ENCODE measurements around the gene AGAP1.
"Not testable (repeated sequence)": the region's sequence is repeated elsewhere in the genome, so short reads cannot be mapped to it uniquely, and the experiment has no call there.

AGAP1 gene

DNA sequence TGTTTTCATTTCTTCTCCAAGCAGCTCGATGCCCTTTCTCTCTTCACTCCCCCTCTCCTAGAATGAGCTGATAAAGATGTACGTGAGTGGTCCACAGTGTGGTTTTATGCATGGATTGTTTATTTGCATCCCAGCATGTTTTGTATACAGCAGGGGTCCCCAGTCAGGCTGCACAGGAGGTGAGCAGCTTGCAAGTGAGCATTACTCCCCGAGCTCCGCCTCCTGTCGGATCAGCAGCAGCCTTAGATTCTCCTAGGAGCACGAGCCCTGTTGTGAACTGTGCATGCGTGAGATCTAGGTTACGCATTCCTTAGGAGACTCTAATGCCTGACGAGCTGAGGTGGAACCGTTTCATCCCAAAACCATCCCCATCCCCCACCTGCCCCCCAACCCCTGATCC lies 262.6 kb downstream of the AGAP1 start:
- Histone ChIP-seq H3K4me1 (ENCODE audit: control insufficient read depth in 1 of 2, insufficient read depth in 2 of 2, low read length in 2 of 2) (no peaks in the 10 kb centered on the region), H3K27me3 (ENCODE audit: control insufficient read depth in 1 of 2, insufficient read depth in 2 of 2, low read length in 2 of 2) (no peaks in the 10 kb centered on the region), H3K27ac (ENCODE audit: low read depth, low read length) (no peak overlapping the region), H3K36me3 (ENCODE audit: control insufficient read depth in 1 of 2, insufficient read depth in 2 of 2, low read length in 2 of 2) (peaks cover 0 to 36% of the 10 kb centered on the region in 2 donors), H3K9ac (ENCODE audit: low read depth in 1 of 2, low read length in 2 of 2) (no peak overlapping the region), H3K4me3 (ENCODE audit: low read depth in 1 of 2, low read length in 2 of 2) (no peak overlapping the region), H3K9me3 (ENCODE audit: control insufficient read depth in 1 of 2, low read length in 2 of 2) (no peaks in the 10 kb centered on the region)

DNA sequence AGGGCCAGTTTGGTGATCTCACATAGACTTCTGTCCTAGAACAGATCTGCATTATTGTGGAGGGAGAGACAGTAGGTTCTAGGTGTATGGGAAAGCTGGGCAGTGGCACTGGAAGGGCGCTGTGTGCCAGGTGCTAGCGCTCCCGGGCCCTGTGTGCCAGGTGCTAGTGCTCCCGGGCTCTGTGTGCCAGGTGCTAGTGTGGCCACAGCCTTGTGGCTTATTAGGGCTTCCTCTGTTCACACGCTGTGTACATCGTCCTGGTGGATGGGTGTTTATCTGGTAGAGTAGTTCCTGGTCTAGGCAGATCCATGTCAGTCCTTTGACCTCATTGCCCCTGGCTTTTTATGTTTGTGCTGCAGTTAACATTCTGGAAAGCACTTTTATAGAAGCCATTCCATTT lies 263.4 kb downstream of the AGAP1 start:
- Histone ChIP-seq H3K4me1 (ENCODE audit: control insufficient read depth in 1 of 2, insufficient read depth in 2 of 2, low read length in 2 of 2) (no peaks in the 10 kb centered on the region), H3K27me3 (ENCODE audit: control insufficient read depth in 1 of 2, insufficient read depth in 2 of 2, low read length in 2 of 2) (no peaks in the 10 kb centered on the region), H3K4me3 (ENCODE audit: low read depth in 1 of 2, low read length in 2 of 2) (no peak overlapping the region), H3K9ac (ENCODE audit: low read depth in 1 of 2, low read length in 2 of 2) (no peak overlapping the region), H3K9me3 (ENCODE audit: control insufficient read depth in 1 of 2, low read length in 2 of 2) (no peaks in the 10 kb centered on the region), H3K36me3 (ENCODE audit: control insufficient read depth in 1 of 2, insufficient read depth in 2 of 2, low read length in 2 of 2) (peaks cover 0 to 34% of the 10 kb centered on the region in 2 donors), H3K27ac (ENCODE audit: low read depth, low read length) (no peak overlapping the region)

- no peak overlapping the region for H3K4me3 ChIP-seq (ENCODE audit: low read depth in 1 of 2, low read length in 2 of 2)
- H3K36me3 ChIP-seq (ENCODE audit: control insufficient read depth in 1 of 2, insufficient read depth in 2 of 2, low read length in 2 of 2), result peaks cover 0 to 32% of the 10 kb centered on the region in 2 donors
- no peaks in the 10 kb centered on the region for H3K4me1 ChIP-seq (ENCODE audit: control insufficient read depth in 1 of 2, insufficient read depth in 2 of 2, low read length in 2 of 2)
- H3K9ac ChIP-seq (ENCODE audit: low read depth in 1 of 2, low read length in 2 of 2), result no peak overlapping the region
- H3K27me3 ChIP-seq (ENCODE audit: control insufficient read depth in 1 of 2, insufficient read depth in 2 of 2, low read length in 2 of 2), result no peaks in the 10 kb centered on the region
- H3K27ac ChIP-seq (ENCODE audit: low read depth, low read length), result no peak overlapping the region
- H3K9me3 ChIP-seq (ENCODE audit: control insufficient read depth in 1 of 2, low read length in 2 of 2), result no peaks in the 10 kb centered on the region
These were observed 263.8 kb downstream of the AGAP1 start for GRCh38 chr2:235757640-235758039.

GRCh38 chr2:235762832-235763598 lies 269.2 kb downstream of the AGAP1 start:
- no peak overlapping the region for H3K9ac ChIP-seq (ENCODE audit: low read depth in 1 of 2, low read length in 2 of 2)
- H3K27ac ChIP-seq (ENCODE audit: low read depth, low read length), result no peak overlapping the region
- H3K4me1 ChIP-seq (ENCODE audit: control insufficient read depth in 1 of 2, insufficient read depth in 2 of 2, low read length in 2 of 2), result no peaks in the 10 kb centered on the region
- H3K36me3 ChIP-seq (ENCODE audit: control insufficient read depth in 1 of 2, insufficient read depth in 2 of 2, low read length in 2 of 2), result peaks cover 0 to 18% of the 10 kb centered on the region in 2 donors
- no peaks in the 10 kb centered on the region for H3K9me3 ChIP-seq (ENCODE audit: control insufficient read depth in 1 of 2, low read length in 2 of 2)
- no peaks in the 10 kb centered on the region for H3K27me3 ChIP-seq (ENCODE audit: control insufficient read depth in 1 of 2, insufficient read depth in 2 of 2, low read length in 2 of 2)
- H3K4me3 ChIP-seq (ENCODE audit: low read depth in 1 of 2, low read length in 2 of 2), result no peak overlapping the region

DNA sequence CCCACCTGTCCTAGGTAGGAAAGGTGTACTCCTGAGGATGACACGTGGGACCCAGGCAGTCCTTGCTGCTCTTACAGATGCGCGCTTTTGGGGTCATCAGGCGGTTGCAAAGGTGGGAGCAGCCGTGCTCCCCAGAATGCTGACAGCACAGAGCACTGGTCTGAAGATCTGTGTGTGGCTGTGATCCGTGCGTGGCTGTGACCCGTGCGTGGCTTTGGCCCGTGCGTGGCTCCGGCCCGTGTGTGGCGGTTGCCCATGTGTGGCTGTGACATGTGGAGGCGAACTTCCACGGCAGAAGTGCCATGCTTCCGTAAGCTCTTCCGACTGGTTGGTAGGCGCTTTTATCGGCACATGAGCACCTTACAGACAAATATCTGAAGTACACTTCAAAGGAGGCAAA lies 270.0 kb downstream of the AGAP1 start:
- Histone ChIP-seq H3K4me3 (ENCODE audit: low read depth in 1 of 2, low read length in 2 of 2) (no peak overlapping the region), H3K9ac (ENCODE audit: low read depth in 1 of 2, low read length in 2 of 2) (no peak overlapping the region), H3K9me3 (ENCODE audit: control insufficient read depth in 1 of 2, low read length in 2 of 2) (no peaks in the 10 kb centered on the region)

GRCh38 chr2:235764478-235764877 lies 270.6 kb downstream of the AGAP1 start:
- H3K27me3 ChIP-seq (ENCODE audit: control insufficient read depth in 1 of 2, insufficient read depth in 2 of 2, low read length in 2 of 2); H3K9me3 ChIP-seq (ENCODE audit: control insufficient read depth in 1 of 2, low read length in 2 of 2); H3K27ac ChIP-seq (ENCODE audit: low read depth, low read length); H3K9ac ChIP-seq (ENCODE audit: low read depth in 1 of 2, low read length in 2 of 2); H3K4me1 ChIP-seq (ENCODE audit: control insufficient read depth in 1 of 2, insufficient read depth in 2 of 2, low read length in 2 of 2); H3K4me3 ChIP-seq (ENCODE audit: low read depth in 1 of 2, low read length in 2 of 2): not testable (repeated sequence)
- peaks cover 0 to 15% of the 10 kb centered on the region in 2 donors for H3K36me3 ChIP-seq (ENCODE audit: control insufficient read depth in 1 of 2, insufficient read depth in 2 of 2, low read length in 2 of 2)

More for the DNA sequence above, 270.0 kb downstream of the AGAP1 start:
- H3K4me1 ChIP-seq (ENCODE audit: control insufficient read depth in 1 of 2, insufficient read depth in 2 of 2, low read length in 2 of 2), result no peaks in the 10 kb centered on the region
- H3K27me3 ChIP-seq (ENCODE audit: control insufficient read depth in 1 of 2, insufficient read depth in 2 of 2, low read length in 2 of 2), result no peaks in the 10 kb centered on the region
- peaks cover 0 to 15% of the 10 kb centered on the region in 2 donors for H3K36me3 ChIP-seq (ENCODE audit: control insufficient read depth in 1 of 2, insufficient read depth in 2 of 2, low read length in 2 of 2)
- H3K27ac ChIP-seq (ENCODE audit: low read depth, low read length), result no peak overlapping the region

- no peaks in the 10 kb centered on the region for H3K9me3 ChIP-seq (ENCODE audit: control insufficient read depth in 1 of 2, low read length in 2 of 2)
- no peak overlapping the region for H3K9ac ChIP-seq (ENCODE audit: low read depth in 1 of 2, low read length in 2 of 2)
- peaks cover 0 to 15% of the 10 kb centered on the region in 2 donors for H3K36me3 ChIP-seq (ENCODE audit: control insufficient read depth in 1 of 2, insufficient read depth in 2 of 2, low read length in 2 of 2)
- H3K4me3 ChIP-seq (ENCODE audit: low read depth in 1 of 2, low read length in 2 of 2), result no peak overlapping the region
- H3K27ac ChIP-seq (ENCODE audit: low read depth, low read length), result no peak overlapping the region
- H3K27me3 ChIP-seq (ENCODE audit: control insufficient read depth in 1 of 2, insufficient read depth in 2 of 2, low read length in 2 of 2), result no peaks in the 10 kb centered on the region
- no peaks in the 10 kb centered on the region for H3K4me1 ChIP-seq (ENCODE audit: control insufficient read depth in 1 of 2, insufficient read depth in 2 of 2, low read length in 2 of 2)
These were observed 271.5 kb downstream of the AGAP1 start for GRCh38 chr2:235765181-235765820.

DNA sequence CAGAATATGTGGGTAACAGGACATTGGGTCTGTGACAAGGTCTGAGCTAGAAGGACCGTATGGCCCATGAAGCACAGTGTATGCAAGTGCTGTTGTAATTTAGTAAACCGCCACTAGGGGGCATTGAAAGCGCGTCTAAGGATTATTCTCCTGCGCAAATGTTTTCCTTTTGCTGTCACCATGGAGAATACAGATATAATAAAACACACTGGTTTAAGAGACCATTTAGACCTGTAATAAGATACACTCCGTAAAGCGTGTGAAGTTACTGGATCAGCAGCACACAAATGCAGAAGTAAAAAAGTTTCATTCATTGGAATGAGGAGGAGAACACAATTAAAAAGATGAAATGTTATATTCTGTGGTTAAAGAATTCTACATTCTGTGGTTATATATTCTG lies 272.4 kb downstream of the AGAP1 start:
- Histone ChIP-seq H3K4me1 (ENCODE audit: control insufficient read depth in 1 of 2, insufficient read depth in 2 of 2, low read length in 2 of 2) (no peaks in the 10 kb centered on the region), H3K36me3 (ENCODE audit: control insufficient read depth in 1 of 2, insufficient read depth in 2 of 2, low read length in 2 of 2) (peaks cover 0 to 15% of the 10 kb centered on the region in 2 donors), H3K27me3 (ENCODE audit: control insufficient read depth in 1 of 2, insufficient read depth in 2 of 2, low read length in 2 of 2) (no peaks in the 10 kb centered on the region), H3K9me3 (ENCODE audit: control insufficient read depth in 1 of 2, low read length in 2 of 2) (no peaks in the 10 kb centered on the region), H3K27ac (ENCODE audit: low read depth, low read length) (no peak overlapping the region), H3K4me3 (ENCODE audit: low read depth in 1 of 2, low read length in 2 of 2) (no peak overlapping the region), H3K9ac (ENCODE audit: low read depth in 1 of 2, low read length in 2 of 2) (no peak overlapping the region)

DNA sequence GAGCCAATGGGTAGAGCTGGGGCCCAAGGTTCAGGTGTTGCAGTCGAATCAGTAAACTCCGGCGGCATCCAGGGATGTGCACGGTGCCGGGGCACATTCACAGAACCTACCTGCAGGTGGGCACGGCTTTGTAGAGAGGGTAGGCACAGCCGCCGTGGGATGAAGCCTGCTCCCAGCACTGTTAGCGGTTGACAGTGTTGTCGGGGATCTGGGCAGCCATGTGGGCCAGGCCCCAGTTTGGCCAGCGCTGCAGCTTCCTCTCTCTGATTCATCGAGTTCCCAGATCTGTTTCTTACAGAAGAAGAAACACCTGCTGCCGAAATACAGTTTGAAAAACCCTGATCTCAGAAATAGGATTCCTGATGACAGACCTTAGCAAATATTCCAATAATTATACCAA lies 274.8 kb downstream of the AGAP1 start:
- Histone ChIP-seq H3K36me3 (ENCODE audit: control insufficient read depth in 1 of 2, insufficient read depth in 2 of 2, low read length in 2 of 2) (peaks cover 0 to 4% of the 10 kb centered on the region in 2 donors), H3K27ac (ENCODE audit: low read depth, low read length) (no peak overlapping the region), H3K4me3 (ENCODE audit: low read depth in 1 of 2, low read length in 2 of 2) (no peak overlapping the region), H3K9me3 (ENCODE audit: control insufficient read depth in 1 of 2, low read length in 2 of 2) (no peaks in the 10 kb centered on the region), H3K9ac (ENCODE audit: low read depth in 1 of 2, low read length in 2 of 2) (no peak overlapping the region), H3K27me3 (ENCODE audit: control insufficient read depth in 1 of 2, insufficient read depth in 2 of 2, low read length in 2 of 2) (no peaks in the 10 kb centered on the region), H3K4me1 (ENCODE audit: control insufficient read depth in 1 of 2, insufficient read depth in 2 of 2, low read length in 2 of 2) (peaks cover 0 to 4% of the 10 kb centered on the region in 2 donors)

- no peaks in the 10 kb centered on the region for H3K9me3 ChIP-seq (ENCODE audit: control insufficient read depth in 1 of 2, low read length in 2 of 2)
- no peak overlapping the region for H3K9ac ChIP-seq (ENCODE audit: low read depth in 1 of 2, low read length in 2 of 2)
- no peak overlapping the region for H3K4me3 ChIP-seq (ENCODE audit: low read depth in 1 of 2, low read length in 2 of 2)
- H3K27me3 ChIP-seq (ENCODE audit: control insufficient read depth in 1 of 2, insufficient read depth in 2 of 2, low read length in 2 of 2), result no peaks in the 10 kb centered on the region
- H3K36me3 ChIP-seq (ENCODE audit: control insufficient read depth in 1 of 2, insufficient read depth in 2 of 2, low read length in 2 of 2), result no peaks in the 10 kb centered on the region
- H3K27ac ChIP-seq (ENCODE audit: low read depth, low read length), result no peak overlapping the region
- peaks cover 0 to 4% of the 10 kb centered on the region in 2 donors for H3K4me1 ChIP-seq (ENCODE audit: control insufficient read depth in 1 of 2, insufficient read depth in 2 of 2, low read length in 2 of 2)
These were observed 275.2 kb downstream of the AGAP1 start for GRCh38 chr2:235769046-235769445.

Data from duodenal mucosa (tissue), 2 donors.